BE2C (cell line): ENCODE data around the gene TEX11.
"Not testable (repeated sequence)": the region's sequence is repeated elsewhere in the genome, so short reads cannot be mapped to it uniquely, and the experiment has no call there.

ENCODE experiments used
- DNase-seq: peaks from one replicate; pipeline ENCODE4 v3.0.0-alpha.2; 2020
- H3K27me3 ChIP-seq: fragments of 250-450 bp; sonication (Bioruptor Pico); 2 replicates; pipeline ENCODE4 v1.5.1; 2020; ENCODE audit warnings: mild to moderate bottlenecking
- H3K36me3 ChIP-seq: fragments of 250-450 bp; sonication (Bioruptor Pico); 2 replicates; pipeline ENCODE4 v1.5.1; 2020; ENCODE audit warnings: mild to moderate bottlenecking
- H3K4me1 ChIP-seq: fragments of 250-450 bp; sonication (Bioruptor Pico); 2 replicates; pipeline ENCODE4 v1.5.1; 2020
- H3K4me3 ChIP-seq: 2 replicates; pipeline ENCODE4 v1.5.1; 2011; ENCODE audit warnings: low read depth, low read length
- H3K9me3 ChIP-seq: fragments of 250-450 bp; sonication (Bioruptor Pico); 2 replicates; pipeline ENCODE4 v1.5.1; 2020
- TF ChIP-seq, protein P1 (sequence below): IDR thresholded peaks from 2 replicates; pipeline ENCODE4 v1.5.1; 2012; ENCODE audit warnings: mild to moderate bottlenecking, low read depth, low read length

TEX11 gene

DNA sequence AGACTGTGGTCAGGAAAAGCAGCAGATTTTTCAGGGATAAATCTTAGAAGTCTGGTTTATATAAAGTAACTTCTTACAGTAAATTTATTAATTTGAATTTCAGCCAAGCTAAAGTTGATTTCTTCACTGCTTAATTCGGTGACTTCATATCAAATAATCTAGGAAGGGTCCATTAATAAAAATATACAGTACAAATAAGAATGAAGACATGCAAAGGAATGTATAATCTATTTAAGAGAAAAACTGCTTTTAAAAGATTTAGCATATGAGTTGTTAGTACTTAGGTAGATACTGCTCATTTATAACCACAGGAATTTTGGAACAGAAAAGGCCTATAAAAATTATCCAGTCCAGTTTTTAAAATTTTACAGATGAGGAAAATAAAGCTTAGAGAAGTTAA, 286.8 kb downstream of the TEX11 start:
- H3K27me3 ChIP-seq: no peaks in the 10 kb centered on the region
- H3K4me3 ChIP-seq: no peak overlapping the region
- H3K9me3 ChIP-seq: no peaks in the 10 kb centered on the region
- H3K36me3 ChIP-seq: no peaks in the 10 kb centered on the region
- no peaks in the 10 kb centered on the region for H3K4me1 ChIP-seq
- DNase-seq: no peak
- TF ChIP-seq, protein P1, sequence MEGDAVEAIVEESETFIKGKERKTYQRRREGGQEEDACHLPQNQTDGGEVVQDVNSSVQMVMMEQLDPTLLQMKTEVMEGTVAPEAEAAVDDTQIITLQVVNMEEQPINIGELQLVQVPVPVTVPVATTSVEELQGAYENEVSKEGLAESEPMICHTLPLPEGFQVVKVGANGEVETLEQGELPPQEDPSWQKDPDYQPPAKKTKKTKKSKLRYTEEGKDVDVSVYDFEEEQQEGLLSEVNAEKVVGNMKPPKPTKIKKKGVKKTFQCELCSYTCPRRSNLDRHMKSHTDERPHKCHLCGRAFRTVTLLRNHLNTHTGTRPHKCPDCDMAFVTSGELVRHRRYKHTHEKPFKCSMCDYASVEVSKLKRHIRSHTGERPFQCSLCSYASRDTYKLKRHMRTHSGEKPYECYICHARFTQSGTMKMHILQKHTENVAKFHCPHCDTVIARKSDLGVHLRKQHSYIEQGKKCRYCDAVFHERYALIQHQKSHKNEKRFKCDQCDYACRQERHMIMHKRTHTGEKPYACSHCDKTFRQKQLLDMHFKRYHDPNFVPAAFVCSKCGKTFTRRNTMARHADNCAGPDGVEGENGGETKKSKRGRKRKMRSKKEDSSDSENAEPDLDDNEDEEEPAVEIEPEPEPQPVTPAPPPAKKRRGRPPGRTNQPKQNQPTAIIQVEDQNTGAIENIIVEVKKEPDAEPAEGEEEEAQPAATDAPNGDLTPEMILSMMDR: no peak

DNA sequence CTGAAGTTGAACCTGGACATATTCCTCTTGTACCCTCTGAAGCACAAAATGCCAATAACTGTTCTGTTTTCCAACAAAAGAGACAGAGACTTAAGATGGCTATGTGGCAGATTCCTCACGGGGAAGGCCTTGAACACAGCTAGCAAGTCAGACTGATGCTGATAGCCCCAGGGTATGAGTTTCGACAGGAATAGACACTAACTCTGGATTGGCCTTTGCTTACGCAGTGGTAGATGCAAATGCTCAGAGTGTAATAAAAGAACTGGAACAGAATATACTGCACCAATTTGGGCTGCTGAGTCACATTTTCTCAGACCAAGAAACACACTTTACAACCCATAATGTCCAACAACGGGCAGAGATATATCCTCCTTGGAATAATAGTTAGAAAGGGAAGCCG, 290.0 kb downstream of the TEX11 start:
- no peak overlapping the region for H3K4me3 ChIP-seq
- no peak for DNase-seq
- H3K4me1 ChIP-seq: no peaks in the 10 kb centered on the region
- no peaks in the 10 kb centered on the region for H3K27me3 ChIP-seq
- no peaks in the 10 kb centered on the region for H3K9me3 ChIP-seq
- no peaks in the 10 kb centered on the region for H3K36me3 ChIP-seq
- TF ChIP-seq, protein P1: no peak

- no peaks in the 10 kb centered on the region for H3K4me1 ChIP-seq
- H3K4me3 ChIP-seq: no peak overlapping the region
- DNase-seq: no peak
- H3K27me3 ChIP-seq: no peaks in the 10 kb centered on the region
- H3K36me3 ChIP-seq: no peaks in the 10 kb centered on the region
- TF ChIP-seq, protein P1: no peak
- no peaks in the 10 kb centered on the region for H3K9me3 ChIP-seq
These were observed 295.2 kb downstream of the TEX11 start for GRCh38 chrX:70613295-70613694.

GRCh38 chrX:70605352-70605751, 303.2 kb downstream of the TEX11 start:
- Histone ChIP-seq H3K4me3 (no peak overlapping the region), H3K27me3 (no peaks in the 10 kb centered on the region), H3K9me3 (no peaks in the 10 kb centered on the region), H3K36me3 (no peaks in the 10 kb centered on the region), H3K4me1 (no peaks in the 10 kb centered on the region)
- no peak for DNase-seq
- TF ChIP-seq, protein P1: no peak

- TF ChIP-seq, protein P1: no peak
- no peaks in the 10 kb centered on the region for H3K27me3 ChIP-seq
- no peaks in the 10 kb centered on the region for H3K4me1 ChIP-seq
- no peaks in the 10 kb centered on the region for H3K9me3 ChIP-seq
- H3K4me3 ChIP-seq: no peak overlapping the region
- no peak for DNase-seq
- H3K36me3 ChIP-seq: no peaks in the 10 kb centered on the region
These were observed 316.4 kb downstream of the TEX11 start for GRCh38 chrX:70592091-70592490.

DNA sequence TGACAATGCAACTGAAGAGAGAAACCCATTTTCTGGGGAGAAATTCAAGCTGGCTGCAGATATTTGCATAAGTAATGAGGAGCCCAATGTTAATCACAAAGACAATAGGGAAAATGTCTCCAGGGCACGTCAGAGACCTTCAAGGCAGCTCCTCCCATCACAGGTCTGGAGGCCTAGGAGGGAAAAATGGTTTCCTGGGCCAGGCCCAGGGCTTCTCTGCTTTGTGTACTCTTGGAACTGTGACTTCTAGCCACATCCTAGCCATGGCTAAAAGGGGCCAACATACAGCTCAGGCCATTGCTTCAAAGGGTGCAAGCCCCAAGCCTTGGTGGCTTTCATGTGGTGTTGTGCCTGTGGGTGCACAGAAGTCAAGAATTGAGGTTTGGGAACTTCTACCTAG, 321.4 kb downstream of the TEX11 start:
- not testable (repeated sequence) for H3K4me3 ChIP-seq, H3K27me3 ChIP-seq, H3K9me3 ChIP-seq, H3K36me3 ChIP-seq, H3K4me1 ChIP-seq, DNase-seq

- H3K9me3 ChIP-seq: no peaks in the 10 kb centered on the region
- DNase-seq: no peak
- no peak overlapping the region for H3K4me3 ChIP-seq
- TF ChIP-seq, protein P1: no peak
- no peaks in the 10 kb centered on the region for H3K4me1 ChIP-seq
- H3K36me3 ChIP-seq: no peaks in the 10 kb centered on the region
- no peaks in the 10 kb centered on the region for H3K27me3 ChIP-seq
These were observed 331.1 kb downstream of the TEX11 start for GRCh38 chrX:70577442-70577841.

GRCh38 chrX:70569922-70570576, 338.5 kb downstream of the TEX11 start:
- H3K9me3 ChIP-seq, H3K36me3 ChIP-seq, H3K27me3 ChIP-seq, DNase-seq, H3K4me1 ChIP-seq, H3K4me3 ChIP-seq: not testable (repeated sequence)
